Thyroid gland (tissue), 4 donors: Measurements from ENCODE around the gene BMP8A. TPM values are rescaled to one million over a fixed set of nuclear protein-coding genes. Genes with fewer than 3 reads are reported as not detected.
A peak's percentile ranks its signal among the peaks of the same experiment; 100 is the strongest.

Source experiments
- DNase-seq, 2 donors: peaks; one replicate each; pipeline ENCODE4 v3.0.0-alpha.2; 2019
- H3K27ac ChIP-seq, 3 donors: fragments of 200-600 bp; sonication (generic); 1 replicate in 2 of 3; 2 replicates in 1 of 3; pipeline ENCODE4 v1.5.1; 2016 to 2019; ENCODE audit warnings: mild to moderate bottlenecking in 1 of 3, moderate library complexity in 1 of 3
- H3K27me3 ChIP-seq: fragments of 200-600 bp; sonication (generic); one replicate; pipeline ENCODE4 v1.5.1; 2019
- H3K36me3 ChIP-seq, 2 donors: fragments of 200-600 bp; sonication (generic); one replicate each; pipeline ENCODE4 v1.5.1; 2016 to 2019
- H3K4me1 ChIP-seq, 2 donors: fragments of 200-600 bp; sonication (generic); one replicate each; pipeline ENCODE4 v1.5.1; 2017 to 2019
- H3K4me3 ChIP-seq, 3 donors: fragments of 200-600 bp; sonication (generic); replicated peaks in 1 of 3; 1 replicate in 2 of 3; 2 replicates in 1 of 3; pipeline ENCODE4 v1.5.1; 2016; ENCODE audit warnings: mild to moderate bottlenecking in 1 of 3
- H3K9me3 ChIP-seq: fragments of 200-600 bp; sonication (generic); one replicate; pipeline ENCODE4 v1.5.1; 2017
- POLR2A ChIP-seq, 2 donors: fragments of 450-650 bp; IDR thresholded peaks; one replicate each; pipeline ENCODE4 v1.6.1; 2017; ENCODE audit warnings: antibody characterized with exemption in 2 of 2, mild to moderate bottlenecking in 2 of 2, moderate library complexity in 1 of 2
- WGBS, 2 donors: methylation state at CpG; one replicate each; pipeline ENCODE4 v1.1.5; 2017; 5-methylcytosine and 5-hydroxymethylcytosine counted together
- intact Hi-C: fragments of 100-400 bp; cut with DNase I; formaldehyde crosslinking; loops from one replicate; pipeline ENCODE4 v1.15.1; 2023
- total RNA-seq, 4 donors: library from RNA; depleted of rRNA; stranded (reverse); fragments of >200 nt; gene quantifications; one replicate each; pipeline ENCODE4 v1.2.3, GENCODE V29; 2016
- TF ChIP-seq, protein P1 (sequence below), 6 experiments: fragments of 200-600 bp in 3 of 6; fragments of 450-650 bp in 3 of 6; sonication (generic) in 3 of 6; IDR thresholded peaks; one replicate each; pipeline ENCODE4 v1.5.1; 2016 to 2019; ENCODE audit warnings: antibody characterized with exemption in 6 of 6, mild to moderate bottlenecking in 2 of 6, inconsistent platforms in 1 of 6, moderate library complexity in 1 of 6

The BMP8A gene
- total RNA-seq, 4 donors from 2014 or later, result 58.5 to 386 (median 270) TPM

DNA sequence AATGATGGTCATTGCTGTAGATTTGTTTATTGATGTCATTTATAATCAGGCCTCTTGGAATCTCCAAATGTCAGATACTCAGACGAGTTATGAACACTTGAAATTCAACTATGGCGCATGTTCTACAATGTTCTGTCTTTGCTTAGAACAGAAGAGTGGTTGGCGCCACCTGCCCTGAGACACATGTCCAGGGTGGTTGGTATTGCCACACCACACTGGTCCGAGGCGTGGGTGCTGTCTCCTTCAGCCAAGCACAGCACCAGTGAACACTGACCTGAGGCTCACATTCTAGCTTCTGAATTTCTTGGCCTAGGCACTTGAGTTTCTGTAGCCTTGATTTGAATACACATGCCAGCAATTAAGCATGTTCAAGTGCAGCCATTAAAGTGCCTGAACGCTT, 10.1 kb upstream of the BMP8A start:
- intact Hi-C loops, result no loop called here
- TF ChIP-seq POLR2A (IDR thresholded peaks at IDR 0.05), result no peak
- TF ChIP-seq, protein P1, sequence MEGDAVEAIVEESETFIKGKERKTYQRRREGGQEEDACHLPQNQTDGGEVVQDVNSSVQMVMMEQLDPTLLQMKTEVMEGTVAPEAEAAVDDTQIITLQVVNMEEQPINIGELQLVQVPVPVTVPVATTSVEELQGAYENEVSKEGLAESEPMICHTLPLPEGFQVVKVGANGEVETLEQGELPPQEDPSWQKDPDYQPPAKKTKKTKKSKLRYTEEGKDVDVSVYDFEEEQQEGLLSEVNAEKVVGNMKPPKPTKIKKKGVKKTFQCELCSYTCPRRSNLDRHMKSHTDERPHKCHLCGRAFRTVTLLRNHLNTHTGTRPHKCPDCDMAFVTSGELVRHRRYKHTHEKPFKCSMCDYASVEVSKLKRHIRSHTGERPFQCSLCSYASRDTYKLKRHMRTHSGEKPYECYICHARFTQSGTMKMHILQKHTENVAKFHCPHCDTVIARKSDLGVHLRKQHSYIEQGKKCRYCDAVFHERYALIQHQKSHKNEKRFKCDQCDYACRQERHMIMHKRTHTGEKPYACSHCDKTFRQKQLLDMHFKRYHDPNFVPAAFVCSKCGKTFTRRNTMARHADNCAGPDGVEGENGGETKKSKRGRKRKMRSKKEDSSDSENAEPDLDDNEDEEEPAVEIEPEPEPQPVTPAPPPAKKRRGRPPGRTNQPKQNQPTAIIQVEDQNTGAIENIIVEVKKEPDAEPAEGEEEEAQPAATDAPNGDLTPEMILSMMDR (IDR thresholded peaks at IDR 0.05), result peak in 1 of 6 experiments; percentile 19
- WGBS, 2 donors, result 27 to 41% methylated on average over 6 of the region's 6 CpGs
- Histone ChIP-seq H3K9me3 (no peaks in the 10 kb centered on the region), H3K4me3 (no peak overlapping the region), H3K36me3 (peaks cover 22 to 25% of the 10 kb centered on the region in 2 donors), H3K4me1 (peaks cover 27 to 42% of the 10 kb centered on the region in 2 donors), H3K27me3 (no peaks in the 10 kb centered on the region), H3K27ac (peak overlapping the region; percentile 84 to 90 (median 84))
- DNase-seq, result peak; percentile 94 to 96

DNA sequence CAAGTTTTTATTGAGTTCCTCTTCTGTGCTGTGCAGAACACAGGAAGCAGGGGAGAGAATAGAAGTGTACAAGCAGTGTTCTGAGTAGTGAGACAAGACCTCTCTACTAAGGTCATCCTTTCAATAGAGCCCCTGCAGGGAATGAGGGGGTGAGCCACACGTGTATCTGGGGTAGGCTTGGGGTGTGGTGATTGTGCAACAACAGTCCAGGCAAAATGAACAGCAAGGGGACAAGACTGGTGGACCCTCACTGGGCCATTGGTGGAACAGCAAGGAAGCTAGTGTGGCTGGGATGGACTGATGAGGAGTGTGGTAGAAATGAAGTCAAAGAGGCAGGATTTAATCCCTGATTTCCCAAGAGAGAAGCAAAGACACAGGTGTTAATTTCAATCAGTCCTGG, 8.2 kb upstream of the BMP8A start:
- no peak overlapping the region for H3K4me3 ChIP-seq
- H3K27ac ChIP-seq, result peak overlapping the region; percentile 32 to 84 (median 80)
- no peak for TF ChIP-seq POLR2A (IDR thresholded peaks at IDR 0.05)
- TF ChIP-seq, protein P1 (IDR thresholded peaks at IDR 0.05), result no peak
- no peaks in the 10 kb centered on the region for H3K27me3 ChIP-seq
- 33 to 63% methylated on average over 1 of the region's 1 CpG for WGBS, 2 donors
- H3K36me3 ChIP-seq, result peaks cover 22 to 30% of the 10 kb centered on the region in 2 donors
- no peak for DNase-seq
- peaks cover 27 to 44% of the 10 kb centered on the region in 2 donors for H3K4me1 ChIP-seq
- H3K9me3 ChIP-seq, result no peaks in the 10 kb centered on the region
- intact Hi-C loops, result no loop called here

DNA sequence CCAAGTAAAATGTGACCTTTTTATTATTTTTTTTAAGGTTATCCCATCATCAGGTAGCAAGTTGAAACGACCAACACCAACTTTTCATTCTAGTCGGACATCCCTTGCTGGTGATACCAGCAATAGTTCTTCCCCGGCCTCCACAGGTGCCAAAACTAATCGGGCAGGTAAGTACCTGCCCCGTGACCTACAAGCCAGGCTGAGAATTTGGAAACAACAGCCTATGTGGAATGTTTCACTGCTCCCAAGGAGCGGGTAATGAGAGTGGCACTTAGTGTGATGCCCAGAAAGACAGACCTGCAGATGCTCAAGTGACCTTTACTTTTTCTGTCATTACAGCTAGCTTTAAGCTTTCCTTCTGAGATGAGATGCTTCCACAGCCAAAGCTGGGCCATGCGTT, 6.9 kb upstream of the BMP8A start:
- intact Hi-C loops, result no loop called here
- peak; percentile 45 to 55 for DNase-seq
- H3K36me3 ChIP-seq, result peaks cover 22 to 26% of the 10 kb centered on the region in 2 donors
- no peak overlapping the region for H3K4me3 ChIP-seq
- no peaks in the 10 kb centered on the region for H3K27me3 ChIP-seq
- peaks cover 27 to 51% of the 10 kb centered on the region in 2 donors for H3K4me1 ChIP-seq
- 62 to 67% methylated on average over 7 of the region's 7 CpGs for WGBS, 2 donors
- no peak for TF ChIP-seq POLR2A (IDR thresholded peaks at IDR 0.05)
- TF ChIP-seq, protein P1 (IDR thresholded peaks at IDR 0.05), result no peak
- no peaks in the 10 kb centered on the region for H3K9me3 ChIP-seq
- H3K27ac ChIP-seq, result peak overlapping the region; percentile 80 to 84 (median 80)

DNA sequence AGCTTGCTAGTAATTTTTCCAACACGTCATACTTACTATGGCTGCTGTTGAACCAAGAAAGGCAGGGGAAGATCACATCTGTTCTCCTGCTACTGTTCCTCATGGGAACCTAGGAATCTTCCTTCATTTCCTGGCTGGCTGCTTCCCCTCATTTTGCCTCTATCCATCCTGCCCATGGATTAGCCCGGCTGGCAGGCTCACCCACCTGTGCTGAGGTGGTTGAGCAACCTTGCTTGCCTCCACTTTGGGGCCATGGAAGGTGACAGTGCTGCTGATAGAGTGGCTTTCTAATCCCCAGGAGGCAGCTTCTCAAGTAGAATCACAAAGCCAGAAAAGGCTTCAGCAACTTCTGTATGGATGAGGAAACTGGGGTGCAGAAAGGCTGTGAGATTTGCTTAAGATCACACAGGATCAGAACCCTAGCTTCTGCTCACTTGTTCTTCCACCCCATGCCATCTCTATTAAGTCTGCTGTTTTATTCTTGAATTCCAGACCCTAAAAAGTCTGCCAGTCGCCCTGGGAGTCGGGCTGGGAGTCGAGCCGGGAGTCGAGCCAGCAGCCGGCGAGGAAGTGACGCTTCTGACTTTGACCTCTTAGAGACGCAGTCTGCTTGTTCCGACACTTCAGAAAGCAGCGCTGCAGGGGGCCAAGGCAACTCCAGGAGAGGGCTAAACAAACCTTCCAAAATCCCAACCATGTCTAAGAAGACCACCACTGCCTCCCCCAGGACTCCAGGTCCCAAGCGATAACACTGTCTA, 6.2 kb upstream of the BMP8A start:
- H3K4me3 ChIP-seq, result no peak overlapping the region
- no peaks in the 10 kb centered on the region for H3K9me3 ChIP-seq
- H3K36me3 ChIP-seq, result peaks cover 16 to 20% of the 10 kb centered on the region in 2 donors
- peaks cover 27 to 54% of the 10 kb centered on the region in 2 donors for H3K4me1 ChIP-seq
- intact Hi-C loops, result no loop called here
- 61 to 65% methylated on average over 14 of the region's 14 CpGs for WGBS, 2 donors
- TF ChIP-seq POLR2A (IDR thresholded peaks at IDR 0.05), result peak in 1 of 2 donors; percentile 43
- TF ChIP-seq, protein P1 (IDR thresholded peaks at IDR 0.05), result peak in 1 of 6 experiments; percentile 11
- peak; percentile 91 to 92 for DNase-seq
- H3K27ac ChIP-seq, result peak overlapping the region; percentile 80 to 84 (median 80)
- H3K27me3 ChIP-seq, result no peaks in the 10 kb centered on the region

DNA sequence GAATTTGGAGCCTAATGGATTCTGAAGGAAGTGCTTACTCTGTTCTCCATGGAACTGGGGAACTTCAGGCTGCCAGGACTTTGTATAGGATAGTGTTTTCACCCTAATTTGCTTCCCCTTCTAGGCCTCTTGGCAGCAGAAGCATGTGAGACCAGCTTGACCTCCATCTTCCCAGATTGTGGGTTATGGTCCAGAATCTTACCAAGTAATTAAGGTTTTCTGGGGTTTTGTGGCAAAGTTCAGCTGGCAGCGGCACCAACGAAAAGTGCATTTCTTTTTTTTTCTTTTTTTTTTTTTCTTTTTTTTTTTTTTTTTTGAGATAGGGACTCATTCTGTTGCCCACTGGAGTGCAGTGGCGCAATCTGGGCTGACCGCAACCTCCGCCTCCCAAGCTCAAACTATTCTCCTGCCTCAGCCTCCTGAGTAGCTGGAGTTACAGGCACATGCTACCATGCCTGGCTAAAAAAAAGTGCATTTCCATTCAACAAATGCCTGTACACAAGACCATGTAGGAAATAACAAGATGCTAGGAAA, 3.4 kb upstream of the BMP8A start:
- no peak for DNase-seq
- peaks cover 13 to 15% of the 10 kb centered on the region in 2 donors for H3K36me3 ChIP-seq
- no peaks in the 10 kb centered on the region for H3K27me3 ChIP-seq
- intact Hi-C loops, result no loop called here
- TF ChIP-seq POLR2A (IDR thresholded peaks at IDR 0.05), result no peak
- TF ChIP-seq, protein P1 (IDR thresholded peaks at IDR 0.05), result no peak
- H3K9me3 ChIP-seq, result no peaks in the 10 kb centered on the region
- H3K4me3 ChIP-seq, result no peak overlapping the region
- H3K4me1 ChIP-seq, result peaks cover 18 to 54% of the 10 kb centered on the region in 2 donors
- 95 to 97% methylated on average over 5 of the region's 5 CpGs for WGBS, 2 donors
- H3K27ac ChIP-seq, result peak overlapping the region in 2 of 3 donors; percentile 42 to 80
